Adrenal gland (tissue), 12 donors: Measurements from ENCODE around the gene GRIA1. TPM values are rescaled to one million over a fixed set of nuclear protein-coding genes. Genes with fewer than 3 reads are reported as not detected.

Experiments
- DNase-seq, 7 donors: peaks; one replicate each; pipeline ENCODE4 v3.0.0-alpha.2; 2019 to 2020
- H3K27ac ChIP-seq, 5 donors: fragments of 200-600 bp; sonication (generic) in 4 of 5; 1 replicate in 3 of 5; 2 replicates in 2 of 5; pipeline versions ENCODE4 v1.5.1 to v1.8.0; 2016 to 2020; ENCODE audit warnings: mild to moderate bottlenecking in 1 of 5
- H3K27me3 ChIP-seq: fragments of 200-600 bp; 2 replicates; pipeline ENCODE4 v1.8.0; 2021
- H3K36me3 ChIP-seq, 2 donors: fragments of 200-600 bp; replicated peaks in 1 of 2; 1 replicate in 1 of 2; 2 replicates in 1 of 2; pipeline versions ENCODE4 v1.5.1 to v1.8.0; 2018 to 2022
- H3K4me1 ChIP-seq, 2 donors: fragments of 200-600 bp; replicated peaks in 1 of 2; 1 replicate in 1 of 2; 2 replicates in 1 of 2; pipeline versions ENCODE4 v1.5.1 to v1.8.0; 2018 to 2021
- H3K4me3 ChIP-seq, 4 donors: fragments of 200-600 bp; sonication (generic) in 3 of 4; one replicate each; pipeline ENCODE4 v1.5.1; 2016 to 2018
- H3K9me3 ChIP-seq, 3 donors: fragments of 200-600 bp; sonication (generic) in 1 of 3; replicated peaks in 1 of 3; 1 replicate in 2 of 3; 2 replicates in 1 of 3; pipeline versions ENCODE4 v1.5.1 to v1.8.0; 2016 to 2021
- CTCF ChIP-seq, 6 experiments: fragments of 450-650 bp in 4 of 6; fragments of 200-600 bp in 2 of 6; sonication (generic) in 1 of 6; IDR thresholded peaks; 1 replicate in 5 of 6; 2 replicates in 1 of 6; pipeline versions ENCODE4 v1.5.1 to v1.8.0; 2016 to 2021; ENCODE audit warnings: antibody characterized with exemption in 6 of 6, mild to moderate bottlenecking in 2 of 6, moderate library complexity in 1 of 6
- POLR2A ChIP-seq, 2 donors: fragments of 450-650 bp; IDR thresholded peaks; one replicate each; pipeline ENCODE4 v1.6.1; 2017; ENCODE audit warnings: antibody characterized with exemption in 2 of 2, mild to moderate bottlenecking in 2 of 2, moderate library complexity in 1 of 2
- WGBS, 4 donors: extraction: QIAGEN DNeasy Blood & Tissue Kit in 2 of 4; methylation state at CpG; one replicate each; pipeline versions ENCODE4 v1.1.5 to v1.1.7; 2013 to 2017; 5-methylcytosine and 5-hydroxymethylcytosine counted together
- intact Hi-C, 2 donors: fragments of 100-400 bp; cut with DNase I; formaldehyde crosslinking; loops; one replicate each; pipeline versions ENCODE4 v1.14.1 to v1.15.0; 2022 to 2023
- polyA plus RNA-seq, 3 donors: library from polyadenylated mRNA; stranded (reverse); fragments of 200-250 nt in 2 of 3; fragments of 350-450 nt in 1 of 3; fragmentation: Illumina TruSeq in 1 of 3; extraction: RNeasy Lipid Tissue Mini Kit (QIAGEN cat#74804) in 1 of 3; gene quantifications; one replicate each; pipeline ENCODE4 v1.2.3, GENCODE V29; 2013 to 2014
- total RNA-seq, 9 donors: library from RNA; depleted of rRNA in 4 of 9; stranded (reverse); fragments of >200 nt in 4 of 9; fragments of 120-200 nt in 1 of 9; fragmentation: NEBNext Ultra II Directional in 1 of 9; extraction: Animal tissue kit (Norgen Biotek cat#: 25700) in 1 of 9; gene quantifications; one replicate each; pipeline versions ENCODE4 v1.1.0 to v1.2.4, GENCODE V29; 2013 to 2023
- donor health status: healthy with polysubstance abuse.
- donor health status: Bipolar disorder and iron deficiency.
- donor health status: DM: yes; HTN: yes; CAD: no.
- donor health status: DM: no; HTN: no; CAD: no.
- donor health status: DM: no; HTN: no; CAD: no.
- donor health status: DM: yes; HTN: yes; CAD: no.

Gene GRIA1
- total and polyA plus RNA-seq, 12 donors: 0.12 to 2.3 (median 0.86) TPM

GRCh38 chr5:153780876-153781705 is 290.6 kb downstream of the GRIA1 start:
- 38 to 54% (median 48%) methylated on average over 3 to 4 of the region's 4 CpGs for WGBS, 4 donors
- TF ChIP-seq CTCF (IDR thresholded peaks at IDR 0.05) (no peak), POLR2A (IDR thresholded peaks at IDR 0.05) (no peak)
- DNase-seq: no peak
- Histone ChIP-seq H3K4me3 (no peak overlapping the region), H3K9me3 (no peaks in the 10 kb centered on the region), H3K27me3 (no peaks in the 10 kb centered on the region), H3K4me1 (no peaks in the 10 kb centered on the region), H3K27ac (no peak overlapping the region), H3K36me3 (no peaks in the 10 kb centered on the region)
- intact Hi-C loops: no loop called here

GRCh38 chr5:153782589-153783361 is 292.3 kb downstream of the GRIA1 start:
- Histone ChIP-seq H3K9me3 (no peaks in the 10 kb centered on the region), H3K27me3 (no peaks in the 10 kb centered on the region), H3K4me1 (no peaks in the 10 kb centered on the region), H3K4me3 (no peak overlapping the region), H3K36me3 (no peaks in the 10 kb centered on the region), H3K27ac (no peak overlapping the region)
- intact Hi-C loops: no loop called here
- TF ChIP-seq CTCF (IDR thresholded peaks at IDR 0.05) (no peak), POLR2A (IDR thresholded peaks at IDR 0.05) (no peak)
- no peak for DNase-seq
- WGBS, 4 donors: 74 to 85% (median 80%) methylated on average over 6 of the region's 6 CpGs

GRCh38 chr5:153783362-153783658 is 292.8 kb downstream of the GRIA1 start:
- Histone ChIP-seq H3K9me3 (no peaks in the 10 kb centered on the region), H3K36me3 (no peaks in the 10 kb centered on the region), H3K4me1 (no peaks in the 10 kb centered on the region), H3K27me3 (no peaks in the 10 kb centered on the region), H3K27ac (no peak overlapping the region), H3K4me3 (no peak overlapping the region)
- intact Hi-C loops: no loop called here
- TF ChIP-seq POLR2A (IDR thresholded peaks at IDR 0.05) (no peak), CTCF (IDR thresholded peaks at IDR 0.05) (no peak)
- no peak for DNase-seq

GRCh38 chr5:153784277-153784676 is 293.8 kb downstream of the GRIA1 start:
- Histone ChIP-seq H3K4me1 (no peaks in the 10 kb centered on the region), H3K27me3 (no peaks in the 10 kb centered on the region), H3K4me3 (no peak overlapping the region), H3K27ac (no peak overlapping the region), H3K9me3 (no peaks in the 10 kb centered on the region), H3K36me3 (no peaks in the 10 kb centered on the region)
- TF ChIP-seq POLR2A (IDR thresholded peaks at IDR 0.05) (no peak), CTCF (IDR thresholded peaks at IDR 0.05) (no peak)
- intact Hi-C loops: no loop called here
- DNase-seq: no peak
- 80 to 85% (median 81%) methylated on average over 3 of the region's 3 CpGs for WGBS, 4 donors
